ENCODE measurements around the gene OR2S2.

GRCh38 chr9:35984021-35984420 lies 26.1 kb upstream of the OR2S2 start:
- TF ChIP-seq POLR2A (IDR thresholded peaks at IDR 0.05; ENCODE audit: low read length), result no peak
- no peak for TF ChIP-seq GATA1 (IDR thresholded peaks at IDR 0.05; ENCODE audit: low read depth, low read length)
